ENCODE results near the gene ITPRIP.

The ITPRIP gene

DNA sequence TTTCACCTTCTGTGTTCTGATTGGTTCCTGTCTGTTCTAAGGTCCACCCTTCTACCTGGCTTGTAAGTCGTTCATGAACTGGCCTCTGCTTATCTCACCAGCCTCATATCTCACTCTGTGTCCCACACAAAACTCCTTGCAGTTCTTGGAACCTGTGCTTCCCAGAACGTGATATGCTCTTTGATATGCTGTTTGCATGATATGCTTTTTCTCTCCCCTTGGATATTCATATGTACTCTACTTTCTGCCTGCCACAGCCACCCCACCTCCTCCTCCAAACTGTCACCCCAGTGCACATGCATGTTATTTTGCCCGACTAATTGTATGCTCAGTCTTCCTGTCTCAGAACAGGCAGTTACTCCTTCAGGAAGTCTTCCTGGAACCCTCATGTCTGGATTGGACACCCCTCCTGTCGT is 1.9 kb upstream of the ITPRIP start:
- DNase-seq = peak; percentile 98

DNA sequence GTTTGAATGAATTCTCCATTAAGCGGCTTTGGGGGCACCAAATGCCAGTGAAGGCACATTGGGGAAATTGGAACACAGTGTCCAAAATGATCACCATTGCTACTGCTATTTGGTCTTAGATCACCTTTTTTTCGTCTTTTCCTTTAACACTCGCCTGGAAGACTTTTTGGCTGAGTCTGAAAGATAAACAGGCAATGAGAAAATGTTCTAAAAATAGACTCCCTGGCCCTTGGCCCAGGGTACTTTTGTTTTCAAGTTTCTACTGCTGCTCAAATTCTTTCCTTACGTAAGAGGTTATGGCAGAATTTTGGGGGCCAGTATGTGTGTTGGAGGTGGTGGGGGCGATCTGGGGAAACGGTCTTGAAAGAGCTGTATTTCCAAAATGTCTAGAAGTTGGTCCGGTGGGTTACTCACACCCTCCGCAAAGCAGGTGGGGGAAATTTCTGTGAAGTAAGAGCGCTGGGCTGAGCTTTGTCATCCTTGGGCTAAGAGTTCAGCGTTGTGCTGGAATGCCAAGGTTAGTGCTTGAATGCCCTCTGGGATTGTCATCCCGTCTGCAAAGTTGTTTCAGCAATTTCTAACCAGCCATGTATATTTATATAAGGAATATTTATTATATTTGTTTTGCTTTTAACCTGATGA is 1.3 kb upstream of the ITPRIP start:
- DNase-seq = no peak

DNA sequence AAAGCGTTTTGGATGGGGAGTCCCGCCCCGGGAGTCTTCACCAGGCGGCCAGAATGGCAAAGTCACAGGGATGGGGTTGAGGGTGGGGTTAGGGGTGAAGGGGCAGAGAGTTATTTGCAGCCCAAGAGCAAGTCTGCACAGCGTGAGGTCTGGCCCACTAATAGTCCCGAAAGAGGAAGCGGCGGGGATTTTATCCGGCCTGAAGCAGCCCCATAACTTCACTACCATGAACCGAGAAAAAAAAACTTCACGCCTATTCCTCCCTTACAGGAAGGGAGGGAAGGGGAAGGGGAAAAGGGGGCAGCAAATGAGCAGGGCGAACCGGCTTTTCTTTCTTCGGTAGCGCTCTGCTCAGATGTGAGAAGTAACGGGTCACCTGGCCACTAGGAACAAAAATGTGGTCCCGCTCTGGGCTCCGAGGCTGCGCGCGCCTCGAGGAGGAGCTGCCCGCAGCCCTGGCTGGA is 712 bp downstream of the ITPRIP start:
- DNase-seq = peak; percentile 39

DNA sequence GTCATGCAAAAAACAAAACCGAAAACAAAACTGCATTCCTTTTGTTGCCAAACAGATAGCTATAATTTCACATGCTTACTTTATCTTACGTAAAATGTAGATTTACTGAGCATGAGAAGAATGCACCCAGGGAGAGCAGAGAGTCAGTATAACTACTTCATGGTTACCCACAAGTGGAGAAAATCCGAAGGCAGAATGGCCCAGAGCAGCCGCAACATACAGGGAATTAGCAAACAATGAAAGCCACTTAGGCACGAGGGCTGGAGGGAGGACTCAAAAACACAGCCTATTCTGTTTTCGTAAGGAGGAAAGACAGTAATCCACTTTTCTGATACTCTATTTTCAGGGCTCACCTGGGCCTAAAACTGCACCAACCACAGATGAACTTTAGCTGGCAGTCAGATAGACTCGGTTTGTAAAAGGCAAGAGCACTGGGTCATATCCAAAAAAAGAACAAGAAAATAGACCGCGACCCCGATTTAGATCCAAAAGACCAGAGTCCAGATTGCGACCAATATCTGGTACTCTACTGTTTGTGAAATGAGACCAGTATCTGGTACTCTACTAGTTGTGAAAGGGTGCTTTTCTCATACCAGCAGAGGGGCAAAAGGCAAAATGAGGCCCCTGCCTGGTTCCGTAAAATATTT is 1.3 kb downstream of the ITPRIP start:
- no peak for DNase-seq

DNA sequence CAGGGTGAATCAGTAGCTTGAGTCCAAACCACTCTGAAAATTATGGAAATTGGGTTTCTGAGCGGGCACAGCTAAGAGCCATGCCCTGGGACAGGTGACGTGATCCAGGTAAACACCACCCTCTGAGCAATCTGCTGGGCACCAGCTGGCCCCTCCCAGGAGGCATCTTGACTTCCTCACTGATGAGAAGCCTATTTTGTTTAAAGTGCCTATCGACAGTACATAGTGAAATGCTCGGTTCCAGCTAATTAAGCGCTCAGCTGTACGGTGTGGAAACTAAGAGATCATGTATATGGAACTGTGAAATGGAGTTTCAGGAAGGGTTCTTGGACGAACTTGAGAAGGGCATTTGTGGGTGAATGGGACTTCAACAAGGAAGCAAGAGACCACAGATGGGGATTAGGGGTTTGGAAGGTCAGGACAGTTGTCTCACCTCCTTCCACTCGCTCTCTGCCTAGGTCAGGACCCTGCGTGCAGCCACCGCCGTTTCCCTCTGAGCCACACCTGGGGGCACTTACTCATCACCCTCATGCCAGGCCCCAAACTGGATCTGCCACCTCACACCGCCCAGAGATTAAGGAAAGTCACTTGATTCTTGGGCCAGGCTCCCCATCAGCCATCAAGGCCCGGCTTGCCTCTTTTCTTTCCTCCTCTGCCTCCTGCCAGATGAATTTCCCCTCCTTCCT is 3.2 kb downstream of the ITPRIP start:
- DNase-seq = no peak

DNA sequence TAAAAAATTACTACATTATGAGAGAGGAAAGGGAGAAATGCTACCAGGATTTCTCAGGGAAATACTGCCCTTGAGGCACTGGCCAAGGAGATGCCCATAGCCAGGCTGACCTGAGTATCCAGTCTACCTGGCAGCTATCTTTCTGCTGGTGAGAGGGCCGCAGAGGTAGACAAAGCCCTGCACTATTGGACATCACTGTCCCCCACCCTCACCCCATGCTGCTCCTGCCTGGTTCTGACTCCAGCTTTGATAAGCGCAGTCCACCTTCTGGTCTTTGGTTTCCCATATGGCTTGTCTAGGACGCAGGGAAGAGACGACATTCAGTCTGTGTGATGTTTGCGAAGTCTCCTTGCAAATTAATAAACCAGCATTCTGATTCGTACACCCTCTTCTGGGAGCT is 3.7 kb downstream of the ITPRIP start:
- DNase-seq = no peak

DNA sequence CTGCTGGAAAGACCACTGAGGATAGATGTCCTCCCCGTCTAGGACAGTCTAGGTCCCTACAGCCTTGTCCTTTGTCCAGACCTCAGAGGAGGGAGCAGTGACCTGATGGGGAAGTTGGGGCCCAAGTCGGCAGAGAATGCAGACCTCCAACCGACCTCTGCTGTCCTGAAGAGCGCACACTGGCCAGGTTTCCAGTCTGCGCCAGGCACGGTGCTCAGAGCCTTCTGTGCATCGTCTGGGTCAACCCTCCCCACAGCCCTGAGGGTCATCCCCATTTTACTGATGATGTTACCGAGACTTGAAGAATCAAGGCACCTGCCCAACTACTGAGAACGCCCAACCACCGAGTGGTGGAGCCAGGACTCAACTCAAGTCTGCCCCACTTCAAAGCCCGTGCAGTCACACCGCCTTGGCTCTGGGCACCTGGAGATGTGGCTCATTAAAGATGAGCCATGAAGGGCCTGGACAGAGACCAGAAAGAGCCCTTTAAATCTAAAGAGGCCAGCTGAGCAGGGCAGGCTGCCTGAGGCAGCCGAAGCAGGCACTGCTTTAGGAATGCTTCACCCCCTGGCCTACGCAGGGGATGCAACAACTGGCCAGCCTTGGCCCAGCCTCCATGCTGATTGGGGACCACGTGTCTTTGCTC is 4.4 kb downstream of the ITPRIP start:
- DNase-seq = no peak

DNA sequence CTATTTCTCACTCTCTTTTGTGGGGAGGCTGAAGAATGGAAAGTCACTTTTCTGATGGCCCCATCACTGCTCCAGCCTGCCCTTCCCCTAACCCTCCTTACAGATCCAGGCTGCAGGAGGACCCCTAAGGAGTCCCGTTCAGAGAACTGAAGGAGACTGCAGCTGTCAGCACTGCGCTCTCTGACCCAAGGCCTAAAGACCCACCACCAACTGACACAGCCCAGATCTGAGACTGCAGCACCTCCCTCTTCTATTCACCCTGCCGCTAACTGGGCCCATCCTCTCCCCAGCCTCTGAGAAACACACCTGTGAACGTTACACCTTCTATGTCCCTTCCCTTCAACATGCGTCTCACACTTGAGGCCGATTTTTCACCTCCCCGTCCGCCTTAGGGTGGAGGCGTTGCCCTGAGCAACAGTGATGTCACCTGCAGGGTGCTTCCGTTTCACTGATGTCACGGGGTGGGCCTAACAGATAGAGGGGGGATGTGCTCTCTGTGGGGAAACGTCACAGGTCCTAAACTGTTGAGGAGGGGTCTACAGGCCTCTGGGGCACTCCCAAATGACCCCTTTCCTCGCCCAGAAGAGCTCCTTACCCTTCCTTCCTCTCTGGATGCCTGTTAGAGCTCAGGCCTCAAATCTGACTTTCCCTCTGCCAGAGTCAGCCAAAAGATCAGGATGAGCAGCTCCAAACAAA is 5.1 kb downstream of the ITPRIP start:
- no peak for DNase-seq

DNA sequence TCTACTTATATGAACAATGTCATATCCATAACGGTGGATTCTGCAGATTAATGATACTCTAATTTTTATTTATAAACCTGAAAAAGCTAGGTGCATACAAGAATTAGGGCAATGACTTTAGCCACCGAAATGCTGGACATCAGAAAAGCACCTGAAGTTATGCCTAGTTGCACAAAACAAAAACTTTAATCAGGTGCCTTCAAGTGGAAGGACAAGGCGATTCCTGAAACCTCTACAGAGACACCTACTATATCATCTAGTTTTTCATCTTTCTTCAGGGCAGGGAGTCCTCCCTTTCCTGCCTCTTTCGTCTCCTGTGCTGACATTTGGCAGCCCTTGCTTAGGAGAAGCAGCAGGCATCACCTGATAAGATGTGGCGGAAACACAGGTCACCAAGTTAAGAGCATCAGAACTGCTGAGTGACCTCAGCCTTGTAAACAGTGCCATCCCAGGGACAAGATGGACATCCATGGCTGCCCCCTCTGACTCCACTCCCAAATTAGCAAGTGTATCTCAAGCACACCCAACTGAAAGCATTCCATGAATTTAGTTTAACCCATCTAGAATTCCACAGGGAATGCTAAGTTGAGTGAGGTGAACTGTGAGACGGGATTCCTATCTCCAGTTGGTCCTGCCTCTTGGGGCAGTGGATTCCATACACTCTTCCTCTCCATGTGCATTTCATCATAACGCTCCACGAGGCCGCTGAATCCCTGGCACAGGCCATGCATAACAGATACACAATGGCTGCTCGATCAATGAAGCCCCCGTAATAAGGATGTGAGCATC is 5.8 kb downstream of the ITPRIP start:
- peak; percentile 64 for DNase-seq

DNA sequence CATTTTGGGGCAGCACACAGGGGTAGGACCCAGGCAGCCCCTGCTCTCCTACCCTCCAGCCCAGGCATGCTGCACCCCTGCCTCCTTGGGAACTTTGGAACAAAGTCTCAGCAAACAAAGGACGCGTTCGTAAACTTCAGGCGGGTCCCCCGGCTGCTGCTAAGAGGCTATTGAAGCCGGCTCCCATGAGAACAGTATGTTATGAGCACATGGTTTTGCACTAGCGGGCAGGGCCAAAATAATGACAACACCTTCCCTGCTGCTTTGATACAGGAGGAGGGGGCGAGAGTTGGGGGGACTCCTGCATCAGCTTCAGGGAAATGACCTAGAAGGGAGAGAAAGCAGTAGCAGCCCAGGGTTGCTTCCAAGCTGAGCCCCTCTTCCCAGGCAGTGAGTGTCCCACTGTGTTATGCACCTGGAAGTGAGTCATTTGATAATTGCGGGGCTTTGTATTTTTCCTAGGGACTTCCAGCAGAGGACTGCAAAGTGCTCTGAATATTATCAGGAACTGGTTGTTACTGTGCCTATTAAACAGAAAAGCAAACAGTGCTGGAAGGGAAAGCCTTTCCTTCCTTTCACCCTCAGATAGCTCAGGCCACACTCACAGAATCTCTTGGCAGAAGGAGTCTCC is 6.9 kb downstream of the ITPRIP start:
- DNase-seq = no peak

DNA sequence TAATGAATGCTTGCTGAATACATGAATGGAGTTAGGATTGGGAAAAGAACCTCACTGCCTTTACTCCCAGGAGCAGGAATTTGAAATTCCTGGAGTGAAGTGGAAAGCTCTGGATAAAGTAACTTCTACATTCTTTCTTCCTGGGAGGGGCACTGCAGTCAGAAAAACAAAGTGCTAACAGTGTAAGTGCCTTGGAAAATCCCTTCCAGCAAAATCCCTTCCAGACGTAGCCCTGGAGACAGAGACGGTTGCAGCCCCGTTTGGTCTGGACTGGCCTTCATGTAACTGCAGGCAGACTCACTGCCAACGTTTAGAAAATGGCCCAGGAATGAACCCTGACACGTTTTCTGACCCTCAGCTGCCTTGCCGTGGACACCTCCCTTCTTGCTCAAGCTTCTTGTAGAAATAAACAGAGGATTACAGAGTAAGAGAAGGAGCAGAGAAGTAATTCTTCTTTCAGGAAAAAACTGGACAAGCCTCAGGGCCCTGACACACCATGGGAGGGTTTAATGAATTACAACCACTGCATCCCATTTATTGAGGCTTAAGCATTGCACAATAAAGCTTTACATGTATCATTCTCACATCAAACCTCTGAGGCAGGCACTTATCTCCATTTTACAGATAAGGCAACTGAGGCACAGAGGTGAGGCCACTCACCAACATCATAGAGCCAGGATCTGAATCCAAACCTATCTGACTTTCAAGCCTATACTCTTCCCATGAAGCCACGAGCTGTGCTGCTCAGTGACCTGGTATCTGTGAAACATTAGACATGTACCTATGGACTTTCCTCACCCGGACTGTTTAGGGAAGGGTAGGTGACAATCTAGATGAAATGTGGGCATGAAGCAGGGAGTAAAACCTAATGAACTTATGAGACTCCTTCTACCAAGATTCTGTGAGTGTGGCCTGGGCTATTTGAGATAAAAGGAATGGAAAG is 7.8 kb downstream of the ITPRIP start:
- DNase-seq = no peak

DNA sequence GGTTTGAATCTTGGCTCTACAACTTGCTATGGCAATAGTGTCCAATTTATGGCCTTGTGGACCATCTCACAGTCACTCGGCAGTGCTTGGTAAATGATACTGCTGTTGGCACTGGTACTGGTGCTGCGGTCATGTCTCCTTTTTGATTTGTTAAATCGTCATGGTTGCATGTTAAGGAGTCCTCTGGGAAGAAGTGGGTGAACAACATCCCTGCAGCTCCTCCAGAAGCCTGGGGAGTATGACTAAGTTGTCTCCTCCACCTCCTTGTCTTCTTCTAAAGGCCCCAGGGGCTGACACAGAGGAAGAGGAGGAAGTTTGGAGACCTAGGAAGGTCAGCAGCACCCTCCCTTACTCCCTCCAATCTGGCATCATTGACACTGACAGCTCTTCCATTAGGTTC is 8.5 kb downstream of the ITPRIP start:
- no peak for DNase-seq

DNA sequence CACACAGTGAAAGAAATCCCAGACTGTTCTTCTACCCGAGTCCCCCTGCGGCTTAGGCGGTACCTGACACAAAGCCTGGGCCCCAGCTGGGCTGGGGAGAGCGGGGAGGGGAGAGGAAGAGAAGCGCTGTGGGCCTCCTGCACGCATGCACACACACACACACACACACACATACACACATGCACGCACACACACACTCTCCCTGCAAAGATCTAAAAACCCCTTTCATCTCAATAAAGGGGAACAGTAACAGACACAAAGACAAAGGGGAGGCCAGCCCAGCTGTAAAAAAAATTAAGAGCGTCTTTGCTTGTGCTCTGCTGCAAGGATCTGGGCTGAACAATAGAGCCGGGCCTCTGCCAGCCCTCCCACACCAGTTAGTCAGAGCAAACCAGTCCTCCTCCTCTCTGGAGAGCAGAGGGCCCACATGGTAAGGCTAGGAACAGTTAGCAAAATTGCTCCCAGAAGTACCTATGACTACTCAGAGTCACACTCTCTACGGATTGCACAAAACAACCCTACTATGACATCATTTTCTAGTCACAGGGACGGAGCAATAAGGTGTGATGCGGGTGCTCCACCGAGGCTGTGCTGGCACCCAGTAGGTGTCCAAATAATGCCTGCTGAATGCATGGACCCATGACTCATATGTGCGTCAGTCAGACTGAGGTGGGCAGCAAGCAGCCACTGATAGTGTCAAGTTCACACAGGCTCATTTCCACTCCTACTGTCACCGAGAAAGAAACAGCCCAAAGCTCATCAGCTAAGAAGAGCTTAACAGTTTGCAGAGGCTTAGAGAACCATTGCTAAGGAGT is 9.2 kb downstream of the ITPRIP start:
- DNase-seq = peak; percentile 51

DNA sequence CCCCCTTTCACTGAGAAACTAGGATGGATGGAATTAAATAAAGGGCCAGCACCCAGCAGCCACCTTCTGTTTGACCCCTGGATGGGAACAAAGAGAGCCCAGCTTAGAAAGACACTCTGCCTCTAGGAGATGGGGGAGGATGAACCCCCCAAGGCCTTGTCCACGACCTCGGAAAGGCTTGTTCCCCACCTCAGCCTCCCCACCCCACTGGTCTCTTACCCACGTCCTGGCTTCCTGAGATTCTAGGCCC is 9.7 kb downstream of the ITPRIP start:
- no peak for DNase-seq

DNA sequence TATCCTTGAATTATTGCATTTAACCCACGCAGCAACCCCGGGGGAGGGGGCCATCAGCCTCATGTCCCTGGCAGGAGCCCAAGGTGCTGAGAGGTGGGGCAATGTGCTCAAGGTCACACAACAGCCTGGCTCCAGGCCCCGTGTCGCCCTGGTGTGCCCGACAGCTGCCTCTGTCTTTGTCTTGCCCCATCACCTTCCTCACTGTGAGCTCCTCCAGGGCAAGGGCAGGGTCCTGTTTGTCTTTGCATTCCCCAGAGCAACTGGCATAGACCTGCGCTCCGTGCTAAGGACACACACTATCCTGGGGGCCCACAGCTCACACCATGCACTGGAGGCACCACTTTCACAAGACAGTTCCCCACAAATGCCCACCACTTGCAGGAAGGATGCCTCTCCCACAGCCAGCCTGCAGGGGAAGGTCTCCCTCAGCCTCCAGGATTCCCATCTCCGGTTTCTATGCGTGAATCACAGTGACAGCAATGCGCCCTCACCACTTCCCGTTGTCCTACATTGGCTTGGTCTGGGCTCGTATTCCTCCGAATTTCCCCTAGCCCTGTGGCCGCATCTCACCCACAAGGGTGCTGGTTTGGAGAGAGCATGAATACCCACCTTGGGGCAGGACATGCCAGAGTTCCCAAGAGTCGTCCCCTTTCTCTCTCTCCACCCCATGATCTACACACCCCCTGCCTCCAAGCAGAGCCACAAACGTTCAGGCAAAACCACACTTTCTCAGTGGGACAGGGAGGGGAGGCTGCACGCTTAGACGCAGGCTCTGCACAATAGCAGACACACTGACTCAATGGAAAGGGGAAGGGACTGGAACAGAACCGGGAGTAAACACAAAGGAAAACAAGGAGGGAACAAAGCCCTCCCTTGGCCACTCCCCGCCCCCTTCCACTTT is 10.3 kb downstream of the ITPRIP start:
- no peak for DNase-seq

DNA sequence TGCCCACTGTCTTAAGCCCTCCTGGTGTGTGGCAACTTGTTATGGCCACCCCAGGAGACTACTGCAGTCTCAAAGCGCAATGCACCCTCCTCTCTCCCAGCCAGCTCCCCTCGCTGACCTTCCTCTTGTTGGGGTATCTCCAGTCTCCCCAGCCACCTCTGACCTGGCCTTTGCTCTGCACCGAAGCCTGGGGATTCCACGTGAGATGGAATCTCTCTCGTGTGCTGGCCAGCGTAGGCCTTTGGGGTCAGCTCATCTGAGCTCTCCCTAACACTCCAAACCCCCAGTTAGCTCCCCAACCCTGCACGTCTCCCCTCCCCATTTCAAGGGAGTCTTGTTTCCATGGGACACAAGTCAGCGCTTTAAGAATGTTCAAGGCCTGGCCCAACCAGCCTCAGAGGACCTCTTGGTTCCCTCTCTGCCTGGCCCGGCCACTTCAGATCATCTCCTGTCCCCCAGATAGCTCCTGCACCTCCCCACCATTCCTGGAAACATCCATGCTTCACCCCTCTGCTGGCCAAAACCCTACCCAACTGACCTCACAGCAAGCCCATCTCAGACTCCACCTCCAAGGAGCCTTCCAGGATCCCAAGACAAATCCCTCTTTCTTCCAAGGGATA is 11.2 kb downstream of the ITPRIP start:
- no peak for DNase-seq

DNA sequence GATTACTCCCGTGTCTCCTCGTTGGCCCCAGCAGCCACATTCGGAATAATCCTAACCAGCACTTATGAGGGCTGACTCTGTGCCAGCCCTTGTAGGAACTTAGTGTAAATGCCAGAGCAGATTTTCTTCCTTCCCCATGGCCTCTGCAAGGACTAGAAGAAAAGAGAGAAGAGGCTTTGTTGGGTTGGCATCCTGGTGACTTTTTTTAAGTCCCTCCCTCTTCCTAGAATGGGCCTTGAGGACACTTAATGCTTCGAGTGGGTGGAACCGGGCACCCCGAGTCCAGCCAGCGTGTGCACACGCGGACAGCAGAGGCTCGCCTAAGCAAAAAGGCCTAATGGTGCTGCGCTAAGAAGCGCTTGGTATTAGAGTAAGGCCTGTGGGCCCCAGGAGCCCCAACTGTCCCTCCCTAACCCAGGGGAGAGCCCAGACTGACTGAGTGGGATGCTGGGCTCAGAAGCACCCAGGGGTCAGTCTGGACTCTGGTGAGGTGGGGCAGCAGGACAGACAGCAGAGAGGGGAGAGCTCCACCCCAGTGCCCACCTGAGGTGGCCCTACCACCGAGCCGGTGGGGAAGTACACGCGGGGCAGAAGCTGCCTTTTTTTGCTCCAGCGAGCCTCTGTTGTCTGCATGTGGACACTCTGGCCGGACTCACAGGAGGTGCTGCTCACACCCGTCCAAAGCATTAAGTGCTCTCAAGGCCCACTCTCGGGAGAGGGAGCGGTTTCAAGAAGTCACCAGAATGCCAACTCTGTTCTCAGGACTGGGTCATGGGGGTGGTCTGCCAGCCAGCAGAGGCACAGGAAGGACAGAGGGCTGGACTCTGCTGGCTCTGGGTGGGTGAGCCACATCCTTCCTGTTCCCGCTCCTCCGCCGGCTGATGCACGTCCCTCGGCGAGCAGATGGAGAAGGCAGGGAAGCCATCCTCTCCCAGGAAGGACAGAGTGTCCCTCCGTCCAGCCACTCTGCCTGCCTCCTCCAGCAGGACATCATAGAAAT is 12.5 kb downstream of the ITPRIP start:
- no peak for DNase-seq

All from hematopoietic multipotent progenitor cell treated with erythropoietin and hydrocortisone succinate and interleukin-3 and kit ligand, for 8 days (in vitro differentiated cells).